HG03280 (cell line): ENCODE results near the gene ITIH4.

Experiments
- ATAC-seq: cut with Tn5 transposase; IDR thresholded peaks from one replicate; pipeline ENCODE4 v1.9.1; 2021; ENCODE audit warnings: mild to moderate bottlenecking, moderate library complexity; ENCODE audit not compliant: unreplicated experiment

Gene ITIH4

GRCh38 chr3:52834871-52835501, 4.5 kb upstream of the ITIH4 start, which contains the start of gene MUSTN1:
MUSTN1 (minus strand) TSS chr3:52835019; CDS start chr3:52834948, 71 bp downstream.
- no peak for ATAC-seq

GRCh38 chr3:52833202-52833601, 2.7 kb upstream of the ITIH4 start:
- no peak for ATAC-seq

- ATAC-seq = no peak
Observed at GRCh38 chr3:52831500-52832301, 1.2 kb upstream of the ITIH4 start.

- ATAC-seq = no peak
Observed at GRCh38 chr3:52829906-52830463, 487 bp downstream of the ITIH4 start.

- no peak for ATAC-seq
Observed at GRCh38 chr3:52829482-52829881, 990 bp downstream of the ITIH4 start.

GRCh38 chr3:52827866-52828376, 2.6 kb downstream of the ITIH4 start:
- no peak for ATAC-seq

GRCh38 chr3:52827441-52827840, 3.0 kb downstream of the ITIH4 start:
- ATAC-seq = no peak

GRCh38 chr3:52824037-52824436, 6.4 kb downstream of the ITIH4 start:
- no peak for ATAC-seq

- ATAC-seq = no peak
Observed at GRCh38 chr3:52822363-52822762, 8.1 kb downstream of the ITIH4 start.

GRCh38 chr3:52820736-52821135, 9.7 kb downstream of the ITIH4 start:
- ATAC-seq = no peak

GRCh38 chr3:52819936-52820335, 10.5 kb downstream of the ITIH4 start:
- no peak for ATAC-seq

GRCh38 chr3:52817860-52818259, 12.6 kb downstream of the ITIH4 start:
- ATAC-seq = no peak

GRCh38 chr3:52817221-52817620, 13.3 kb downstream of the ITIH4 start:
- ATAC-seq = no peak

- no peak for ATAC-seq
Observed at GRCh38 chr3:52816654-52817053, 13.8 kb downstream of the ITIH4 start.

- ATAC-seq = no peak
Observed at GRCh38 chr3:52816199-52816598, 14.3 kb downstream of the ITIH4 start.

GRCh38 chr3:52813810-52814209, 16.7 kb downstream of the ITIH4 start:
- no peak for ATAC-seq

GRCh38 chr3:52811452-52812011, 18.9 kb downstream of the ITIH4 start:
- ATAC-seq = no peak

- no peak for ATAC-seq
Observed at GRCh38 chr3:52810923-52811322, 19.5 kb downstream of the ITIH4 start.

GRCh38 chr3:52809662-52810377, 20.7 kb downstream of the ITIH4 start:
- ATAC-seq = no peak

GRCh38 chr3:52809149-52809548, 21.3 kb downstream of the ITIH4 start:
- no peak for ATAC-seq
